Endothelial cell (in vitro differentiated cells): ENCODE measurements around the gene LRWD1. TPM values are rescaled to one million over a fixed set of nuclear protein-coding genes. Genes with fewer than 3 reads are reported as not detected.

Source experiments
- DNase-seq: peaks from one replicate; pipeline ENCODE4 v3.0.0; 2021; ENCODE audit warnings: low spot score
- H3K27ac Mint-ChIP-seq: one replicate; pipeline ENCODE4 v1.8.0; 2021; ENCODE audit warnings: mixed read lengths, inconsistent platforms; ENCODE audit not compliant: unreplicated experiment
- H3K27me3 Mint-ChIP-seq: one replicate; pipeline ENCODE4 v1.8.0; 2021; ENCODE audit warnings: mild to moderate bottlenecking, moderate library complexity, mixed read lengths, inconsistent platforms; ENCODE audit not compliant: unreplicated experiment
- H3K36me3 Mint-ChIP-seq: one replicate; pipeline ENCODE4 v1.8.0; 2021; ENCODE audit warnings: mild to moderate bottlenecking, low read depth, mixed read lengths, inconsistent platforms; ENCODE audit not compliant: unreplicated experiment
- H3K4me1 Mint-ChIP-seq: one replicate; pipeline ENCODE4 v1.8.0; 2021; ENCODE audit warnings: mild to moderate bottlenecking, mixed read lengths, inconsistent platforms; ENCODE audit not compliant: unreplicated experiment
- H3K4me3 Mint-ChIP-seq: one replicate; pipeline ENCODE4 v1.8.0; 2021; ENCODE audit warnings: mild to moderate bottlenecking, mixed read lengths, inconsistent platforms; ENCODE audit not compliant: unreplicated experiment
- H3K9me3 Mint-ChIP-seq: one replicate; pipeline ENCODE4 v1.8.0; 2021; ENCODE audit warnings: mixed read lengths, inconsistent platforms; ENCODE audit not compliant: unreplicated experiment
- CTCF ChIP-seq: fragments of 200-600 bp; sonication (generic); IDR thresholded peaks from one replicate; pipeline ENCODE4 v1.5.0; 2021; ENCODE audit warnings: antibody characterized with exemption; ENCODE audit not compliant: unreplicated experiment
- total RNA-seq: library from RNA; stranded (reverse); fragmentation: NEBNext Ultra II Directional; extraction: Animal tissue kit (Norgen Biotek cat#: 25700); gene quantifications from one replicate; pipeline ENCODE4 v1.2.1, GENCODE V29; 2021; ENCODE audit not compliant: unreplicated experiment

LRWD1 gene
- total RNA-seq, 1 donor from 2014 or later: 30.3 TPM

- no peak overlapping the region for H3K27ac Mint-ChIP-seq
- no peaks in the 10 kb centered on the region for H3K9me3 Mint-ChIP-seq
- TF ChIP-seq CTCF: no peak
- H3K4me3 Mint-ChIP-seq: no peak overlapping the region
- H3K36me3 Mint-ChIP-seq: peaks cover 5% of the 10 kb centered on the region
- no peaks in the 10 kb centered on the region for H3K4me1 Mint-ChIP-seq
- H3K27me3 Mint-ChIP-seq: peaks cover 2% of the 10 kb centered on the region
- DNase-seq: no peak
Measured at GRCh38 chr7:102455596-102455995, 9.2 kb upstream of the LRWD1 start.

- Mint-ChIP-seq H3K27ac (no peak overlapping the region), H3K9me3 (no peaks in the 10 kb centered on the region), H3K4me3 (no peak overlapping the region), H3K36me3 (peaks cover 8% of the 10 kb centered on the region), H3K27me3 (peaks cover 2% of the 10 kb centered on the region), H3K4me1 (no peaks in the 10 kb centered on the region)
- TF ChIP-seq CTCF: no peak
- DNase-seq: no peak
Measured at GRCh38 chr7:102456327-102456726, 8.5 kb upstream of the LRWD1 start.

- no peak for TF ChIP-seq CTCF
- peaks cover 9% of the 10 kb centered on the region for H3K36me3 Mint-ChIP-seq
- no peaks in the 10 kb centered on the region for H3K4me1 Mint-ChIP-seq
- H3K27me3 Mint-ChIP-seq: peaks cover 2% of the 10 kb centered on the region
- no peaks in the 10 kb centered on the region for H3K9me3 Mint-ChIP-seq
- H3K4me3 Mint-ChIP-seq: no peak overlapping the region
- H3K27ac Mint-ChIP-seq: no peak overlapping the region
- no peak for DNase-seq
Measured at GRCh38 chr7:102457352-102457924, 7.3 kb upstream of the LRWD1 start.

- Mint-ChIP-seq H3K36me3 (peaks cover 13% of the 10 kb centered on the region), H3K27ac (no peak overlapping the region), H3K4me3 (no peak overlapping the region), H3K27me3 (peaks cover 7% of the 10 kb centered on the region), H3K9me3 (no peaks in the 10 kb centered on the region), H3K4me1 (peaks cover 9% of the 10 kb centered on the region)
- no peak for DNase-seq
- no peak for TF ChIP-seq CTCF
Measured at GRCh38 chr7:102459221-102459844, 5.5 kb upstream of the LRWD1 start.

- Mint-ChIP-seq H3K27me3 (peaks cover 9% of the 10 kb centered on the region), H3K4me3 (no peak overlapping the region), H3K4me1 (peaks cover 10% of the 10 kb centered on the region), H3K36me3 (peaks cover 13% of the 10 kb centered on the region), H3K9me3 (no peaks in the 10 kb centered on the region), H3K27ac (no peak overlapping the region)
- no peak for DNase-seq
- no peak for TF ChIP-seq CTCF
Measured at GRCh38 chr7:102460467-102460866, 4.3 kb upstream of the LRWD1 start.
